ENCODE results near the gene DRC7.

DNA sequence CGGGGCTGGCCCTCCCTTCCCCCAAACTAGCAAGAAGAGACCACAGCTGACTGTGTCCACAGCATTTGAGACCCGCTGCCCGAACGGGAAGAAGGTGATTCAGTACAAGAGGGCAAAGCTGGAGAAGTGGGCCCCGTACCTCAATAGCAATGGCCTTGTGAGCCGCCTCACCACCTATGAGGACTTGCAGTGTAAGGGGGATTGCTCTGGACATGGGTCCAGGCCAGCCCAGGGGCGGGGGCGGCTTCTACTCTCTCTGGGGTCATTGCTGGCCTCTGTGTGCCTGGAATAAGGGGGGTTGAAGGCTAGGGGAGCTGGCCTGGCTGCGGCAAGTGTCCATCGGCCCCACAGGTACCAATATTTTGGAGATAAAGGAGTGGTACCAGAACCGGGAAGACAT lies 28.0 kb downstream of the DRC7 start:
- TF ChIP-seq FOXA1 (IDR thresholded peaks at IDR 0.05) (no peak), ELF4 (IDR thresholded peaks at IDR 0.05) (no peak), ZNF384 (IDR thresholded peaks at IDR 0.05) (no peak), SUZ12 (IDR thresholded peaks at IDR 0.05) (no peak), SP1 (IDR thresholded peaks at IDR 0.05) (no peak), TARDBP (IDR thresholded peaks at IDR 0.05) (no peak), FOXK2 (IDR thresholded peaks at IDR 0.05) (no peak), NFRKB (IDR thresholded peaks at IDR 0.05) (no peak), BHLHE40 (IDR thresholded peaks at IDR 0.05; ENCODE audit: borderline replicate concordance) (no peak)
